Muscle layer of colon (tissue), 2 donors: Measurements from ENCODE around the gene PCBP3.
"Not testable (repeated sequence)": the region's sequence is repeated elsewhere in the genome, so short reads cannot be mapped to it uniquely, and the experiment has no call there.

Experiments
- H3K27ac ChIP-seq: one replicate; pipeline ENCODE4 v1.7.0; 2013; ENCODE audit warnings: low read depth, mild to moderate bottlenecking, low read length, moderate library complexity
- H3K27me3 ChIP-seq, 2 donors: one replicate each; pipeline ENCODE4 v1.7.0; 2013; ENCODE audit warnings: low read length in 2 of 2, mild to moderate bottlenecking in 2 of 2; ENCODE audit not compliant: insufficient read depth in 2 of 2, control insufficient read depth in 1 of 2
- H3K36me3 ChIP-seq: one replicate; pipeline ENCODE4 v1.7.0; 2013; ENCODE audit warnings: mild to moderate bottlenecking, low read length; ENCODE audit not compliant: insufficient read depth
- H3K4me1 ChIP-seq: one replicate; pipeline ENCODE4 v1.7.0; 2013; ENCODE audit warnings: mild to moderate bottlenecking, low read length; ENCODE audit not compliant: insufficient read depth
- H3K4me3 ChIP-seq, 2 donors: one replicate each; pipeline ENCODE4 v1.7.0; 2013; ENCODE audit warnings: low read length in 2 of 2, low read depth in 1 of 2, mild to moderate bottlenecking in 1 of 2, moderate library complexity in 1 of 2
- H3K9ac ChIP-seq: one replicate; pipeline ENCODE4 v1.7.0; 2013; ENCODE audit warnings: low read length
- H3K9me3 ChIP-seq: one replicate; pipeline ENCODE4 v1.7.0; 2013; ENCODE audit warnings: mild to moderate bottlenecking, low read length
- donor health status: abdominal sarcoma.
- donor health status: Adenocarcinoma of cecum.

PCBP3 gene

GRCh38 chr21:45852386-45852785, 208.9 kb downstream of the PCBP3 start:
- not testable (repeated sequence) for H3K9ac ChIP-seq, H3K9me3 ChIP-seq, H3K4me3 ChIP-seq, H3K27ac ChIP-seq, H3K4me1 ChIP-seq, H3K36me3 ChIP-seq, H3K27me3 ChIP-seq

GRCh38 chr21:45852886-45853400, 209.4 kb downstream of the PCBP3 start:
- H3K27me3 ChIP-seq, result peaks cover 0 to 4% of the 10 kb centered on the region in 2 donors
- H3K36me3 ChIP-seq, result no peaks in the 10 kb centered on the region
- no peak overlapping the region for H3K9ac ChIP-seq
- no peak overlapping the region for H3K4me3 ChIP-seq
- no peaks in the 10 kb centered on the region for H3K9me3 ChIP-seq
- H3K27ac ChIP-seq, result no peak overlapping the region
- no peaks in the 10 kb centered on the region for H3K4me1 ChIP-seq

- Histone ChIP-seq H3K27ac (no peak overlapping the region), H3K36me3 (no peaks in the 10 kb centered on the region), H3K4me3 (no peak overlapping the region), H3K9ac (no peak overlapping the region), H3K27me3 (peaks cover 0 to 4% of the 10 kb centered on the region in 2 donors), H3K9me3 (no peaks in the 10 kb centered on the region), H3K4me1 (no peaks in the 10 kb centered on the region)
These were observed 210.3 kb downstream of the PCBP3 start for GRCh38 chr21:45853703-45854342.

DNA sequence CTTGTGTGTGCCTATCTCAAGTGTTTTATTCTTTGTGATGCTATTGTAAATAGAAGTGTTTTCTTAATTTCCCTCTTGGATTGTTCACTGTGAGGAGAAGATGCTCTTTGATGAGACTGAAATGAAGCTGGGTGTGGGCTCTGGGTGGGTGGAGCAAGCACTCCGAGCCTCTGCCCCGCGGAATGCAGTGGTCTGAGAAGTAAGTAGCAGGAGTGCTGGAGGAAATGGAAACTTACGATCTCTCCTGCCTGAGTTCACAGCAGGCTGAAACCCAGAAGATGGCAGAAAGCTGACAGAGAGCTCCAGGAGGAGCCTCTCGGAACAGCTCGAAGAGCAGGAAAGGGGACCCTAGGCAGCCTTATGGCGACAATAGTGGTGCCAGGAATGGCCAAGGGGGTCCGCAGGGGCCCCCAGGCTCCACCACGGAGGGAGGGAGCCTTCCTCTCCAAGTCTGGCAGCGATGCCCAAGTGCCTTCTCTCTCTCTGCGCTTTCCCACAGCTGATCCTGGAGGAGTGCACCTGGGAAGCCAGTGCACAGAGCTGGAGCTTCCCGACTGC, 211.2 kb downstream of the PCBP3 start:
- Histone ChIP-seq H3K36me3 (no peaks in the 10 kb centered on the region), H3K4me1 (no peaks in the 10 kb centered on the region), H3K27me3 (peaks cover 0 to 4% of the 10 kb centered on the region in 2 donors), H3K9ac (no peak overlapping the region), H3K4me3 (no peak overlapping the region), H3K9me3 (no peaks in the 10 kb centered on the region), H3K27ac (no peak overlapping the region)

DNA sequence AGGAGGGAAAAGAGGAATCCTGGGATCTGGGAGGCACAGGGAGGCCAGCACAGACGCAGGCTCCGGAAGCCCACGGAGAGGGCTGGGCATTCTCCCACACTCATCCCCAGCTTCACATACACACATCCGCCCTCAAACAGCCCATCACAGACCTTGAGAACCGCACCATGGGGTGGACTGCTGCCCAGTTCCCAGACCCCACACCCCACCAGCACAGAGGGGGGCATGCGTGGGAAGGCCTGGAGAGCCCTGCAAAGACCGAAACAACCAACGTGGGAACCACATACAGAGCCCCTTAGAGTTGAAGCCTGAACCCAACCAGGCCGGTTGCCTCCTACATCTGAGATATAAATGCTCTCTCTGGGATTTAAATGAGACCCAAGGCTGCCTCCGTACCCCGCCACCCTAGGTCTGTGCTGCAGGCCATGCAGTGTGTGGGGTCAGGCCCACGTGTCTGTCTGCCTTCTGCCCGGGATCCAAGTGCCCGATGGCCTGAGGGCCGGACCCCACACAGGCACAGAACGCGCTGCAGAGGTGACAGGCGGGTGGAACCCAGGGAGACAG, 211.8 kb downstream of the PCBP3 start:
- Histone ChIP-seq H3K27me3 (peaks cover 0 to 4% of the 10 kb centered on the region in 2 donors), H3K4me1 (no peaks in the 10 kb centered on the region), H3K36me3 (no peaks in the 10 kb centered on the region), H3K27ac (no peak overlapping the region), H3K9me3 (no peaks in the 10 kb centered on the region), H3K9ac (no peak overlapping the region), H3K4me3 (no peak overlapping the region)

- H3K9me3 ChIP-seq, result no peaks in the 10 kb centered on the region
- H3K9ac ChIP-seq, result no peak overlapping the region
These were observed 212.9 kb downstream of the PCBP3 start for GRCh38 chr21:45856442-45856841.

DNA sequence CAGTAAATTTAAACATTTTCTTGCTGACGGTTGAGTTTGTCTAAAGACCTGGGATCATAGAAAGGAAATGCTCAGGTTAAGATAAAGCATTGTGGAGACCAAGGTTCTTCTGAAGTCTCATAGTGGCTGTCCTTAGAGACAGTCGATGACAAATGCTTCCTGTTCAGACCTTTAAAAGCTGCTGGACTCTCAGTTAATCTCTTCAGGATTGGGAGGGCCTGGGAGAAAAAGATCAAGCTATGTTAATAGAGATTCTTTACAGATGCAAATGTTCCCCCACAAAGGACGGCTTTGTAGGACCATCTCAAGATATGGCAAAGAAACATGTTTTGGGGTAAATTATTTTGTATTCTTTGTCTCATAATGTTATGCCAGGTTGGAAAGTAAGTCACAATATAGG, 213.4 kb downstream of the PCBP3 start:
- Histone ChIP-seq H3K36me3 (no peaks in the 10 kb centered on the region), H3K4me1 (no peaks in the 10 kb centered on the region), H3K9ac (no peak overlapping the region), H3K4me3 (no peak overlapping the region), H3K27ac (no peak overlapping the region), H3K9me3 (no peaks in the 10 kb centered on the region), H3K27me3 (peaks cover 0 to 4% of the 10 kb centered on the region in 2 donors)

More at GRCh38 chr21:45856442-45856841, 212.9 kb downstream of the PCBP3 start:
- no peak overlapping the region for H3K4me3 ChIP-seq
- no peaks in the 10 kb centered on the region for H3K4me1 ChIP-seq
- H3K36me3 ChIP-seq, result no peaks in the 10 kb centered on the region
- H3K27ac ChIP-seq, result no peak overlapping the region
- H3K27me3 ChIP-seq, result peaks cover 0 to 4% of the 10 kb centered on the region in 2 donors

DNA sequence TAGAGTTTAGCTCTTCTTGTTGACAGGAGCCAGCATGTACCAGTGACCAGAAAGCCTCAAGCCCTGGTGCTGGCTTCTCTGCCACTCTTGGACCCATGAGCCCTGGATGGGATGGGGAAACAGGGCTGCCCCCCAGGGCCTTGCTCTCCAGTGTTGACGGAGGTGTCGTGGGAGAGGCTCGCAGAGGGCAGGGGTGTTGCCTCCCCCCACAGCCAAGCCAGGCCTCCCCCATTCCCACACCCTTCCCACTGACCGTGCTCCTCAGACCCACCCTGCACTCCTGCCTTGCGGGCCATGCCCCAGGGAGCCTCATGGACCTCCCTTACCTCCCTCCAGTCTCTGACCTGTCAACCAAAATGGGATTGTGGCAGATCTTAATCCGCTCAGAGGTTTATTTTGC, 214.2 kb downstream of the PCBP3 start:
- H3K9ac ChIP-seq, result no peak overlapping the region
- H3K4me3 ChIP-seq, result no peak overlapping the region
- H3K36me3 ChIP-seq, result no peaks in the 10 kb centered on the region
- H3K27me3 ChIP-seq, result peaks cover 0 to 4% of the 10 kb centered on the region in 2 donors
- no peaks in the 10 kb centered on the region for H3K9me3 ChIP-seq
- no peak overlapping the region for H3K27ac ChIP-seq
- no peaks in the 10 kb centered on the region for H3K4me1 ChIP-seq

DNA sequence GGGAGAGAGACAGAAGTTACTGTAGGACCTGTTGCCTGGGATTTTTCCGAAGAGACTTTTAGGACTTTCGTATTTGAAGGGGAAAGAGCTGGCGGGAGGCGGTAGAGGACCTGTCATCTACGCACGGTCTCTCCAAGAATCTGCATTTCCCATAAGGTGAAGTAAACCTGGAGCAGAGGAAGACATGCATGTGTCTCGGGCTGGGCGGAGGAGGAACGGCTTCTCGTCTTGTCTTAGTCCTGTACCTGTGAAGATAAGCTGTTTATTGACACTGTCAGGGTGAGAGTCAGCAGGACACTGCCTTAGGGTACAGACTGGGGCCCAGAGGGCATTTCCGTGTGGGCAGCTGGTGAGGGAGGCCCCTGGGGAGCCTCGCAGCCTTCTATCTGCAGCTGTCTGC, 214.7 kb downstream of the PCBP3 start:
- H3K9ac ChIP-seq, result no peak overlapping the region
- no peaks in the 10 kb centered on the region for H3K4me1 ChIP-seq
- H3K27ac ChIP-seq, result no peak overlapping the region
- H3K27me3 ChIP-seq, result peaks cover 0 to 4% of the 10 kb centered on the region in 2 donors
- H3K4me3 ChIP-seq, result no peak overlapping the region
- no peaks in the 10 kb centered on the region for H3K36me3 ChIP-seq
- no peaks in the 10 kb centered on the region for H3K9me3 ChIP-seq

GRCh38 chr21:45859041-45859761, 215.7 kb downstream of the PCBP3 start:
- Histone ChIP-seq H3K4me1 (no peaks in the 10 kb centered on the region), H3K36me3 (no peaks in the 10 kb centered on the region), H3K27ac (no peak overlapping the region), H3K9me3 (no peaks in the 10 kb centered on the region), H3K27me3 (peaks cover 0 to 4% of the 10 kb centered on the region in 2 donors), H3K9ac (no peak overlapping the region), H3K4me3 (no peak overlapping the region)

GRCh38 chr21:45859762-45860357, 216.3 kb downstream of the PCBP3 start:
- H3K4me1 ChIP-seq, result no peaks in the 10 kb centered on the region
- peaks cover 0 to 4% of the 10 kb centered on the region in 2 donors for H3K27me3 ChIP-seq
- no peak overlapping the region for H3K9ac ChIP-seq
- H3K9me3 ChIP-seq, result no peaks in the 10 kb centered on the region
- H3K27ac ChIP-seq, result no peak overlapping the region
- no peak overlapping the region for H3K4me3 ChIP-seq
- no peaks in the 10 kb centered on the region for H3K36me3 ChIP-seq
